Activated naive CD8-positive, alpha-beta T cell treated with anti-CD3 and anti-CD28 coated beads, Interleukin-2, amount 50 U/mL, for 24 hours (primary cell): Measurements from ENCODE around the gene GPR15.

ENCODE experiments used
- ATAC-seq: fragments of 150-1000 bp; cut with Tn5 transposase; one replicate; pipeline ENCODE4 v1.10.0; 2021
- DNase-seq: peaks from one replicate; pipeline ENCODE4 v3.0.0; 2021
- H3K27ac Mint-ChIP-seq: one replicate; pipeline ENCODE4 v1.8.0; 2021; ENCODE audit warnings: mild to moderate bottlenecking, mixed read lengths
- H3K27me3 Mint-ChIP-seq: one replicate; pipeline ENCODE4 v1.8.0; 2021; ENCODE audit warnings: mixed read lengths
- H3K36me3 Mint-ChIP-seq: one replicate; pipeline ENCODE4 v1.8.0; 2021; ENCODE audit warnings: low read depth, mixed read lengths
- H3K4me1 Mint-ChIP-seq: one replicate; pipeline ENCODE4 v1.8.0; 2021; ENCODE audit warnings: mixed read lengths
- H3K4me3 Mint-ChIP-seq: one replicate; pipeline ENCODE4 v1.8.0; 2021; ENCODE audit warnings: mild to moderate bottlenecking, moderate library complexity, mixed read lengths
- H3K9me3 Mint-ChIP-seq: one replicate; pipeline ENCODE4 v1.8.0; 2021; ENCODE audit warnings: mixed read lengths

The GPR15 gene

DNA sequence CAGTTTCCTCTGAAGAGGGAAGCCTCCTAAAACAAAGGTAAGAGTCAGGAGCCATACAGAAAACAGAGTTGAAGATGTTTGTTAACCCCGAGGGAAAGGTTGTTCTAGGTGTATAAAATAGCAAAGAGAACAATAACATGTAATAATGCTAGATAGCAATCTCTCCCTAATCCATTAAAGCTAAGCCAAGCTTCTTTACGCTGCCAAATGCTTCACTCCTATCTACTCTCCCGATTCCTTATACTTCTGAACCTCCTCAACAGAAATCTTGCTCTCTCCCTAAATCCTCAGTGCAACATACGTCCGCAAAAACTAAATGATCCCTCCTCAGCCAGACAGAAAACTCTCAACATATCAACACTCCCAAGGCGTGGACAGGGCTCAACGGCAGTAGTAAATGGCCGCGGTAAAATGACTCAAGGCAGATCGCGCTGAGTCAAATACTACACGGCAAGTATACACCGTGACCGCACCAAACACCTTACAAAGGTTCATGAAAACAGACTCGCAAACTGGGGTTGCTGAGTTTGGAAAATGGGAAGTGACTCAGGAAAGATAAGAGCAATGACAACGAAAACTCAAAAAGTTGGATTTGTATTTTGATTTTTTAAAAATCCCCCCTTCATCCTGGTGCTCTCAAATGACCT, 9.8 kb upstream of the GPR15 start:
- Mint-ChIP-seq H3K4me3 (peak overlapping the region; percentile 97), H3K4me1 (peaks cover 67% of the 10 kb centered on the region), H3K36me3 (peaks cover 45% of the 10 kb centered on the region), H3K9me3 (no peaks in the 10 kb centered on the region), H3K27me3 (no peaks in the 10 kb centered on the region), H3K27ac (peak overlapping the region; percentile 93)
- DNase-seq (peak; percentile 52), ATAC-seq (peak; percentile 53)

DNA sequence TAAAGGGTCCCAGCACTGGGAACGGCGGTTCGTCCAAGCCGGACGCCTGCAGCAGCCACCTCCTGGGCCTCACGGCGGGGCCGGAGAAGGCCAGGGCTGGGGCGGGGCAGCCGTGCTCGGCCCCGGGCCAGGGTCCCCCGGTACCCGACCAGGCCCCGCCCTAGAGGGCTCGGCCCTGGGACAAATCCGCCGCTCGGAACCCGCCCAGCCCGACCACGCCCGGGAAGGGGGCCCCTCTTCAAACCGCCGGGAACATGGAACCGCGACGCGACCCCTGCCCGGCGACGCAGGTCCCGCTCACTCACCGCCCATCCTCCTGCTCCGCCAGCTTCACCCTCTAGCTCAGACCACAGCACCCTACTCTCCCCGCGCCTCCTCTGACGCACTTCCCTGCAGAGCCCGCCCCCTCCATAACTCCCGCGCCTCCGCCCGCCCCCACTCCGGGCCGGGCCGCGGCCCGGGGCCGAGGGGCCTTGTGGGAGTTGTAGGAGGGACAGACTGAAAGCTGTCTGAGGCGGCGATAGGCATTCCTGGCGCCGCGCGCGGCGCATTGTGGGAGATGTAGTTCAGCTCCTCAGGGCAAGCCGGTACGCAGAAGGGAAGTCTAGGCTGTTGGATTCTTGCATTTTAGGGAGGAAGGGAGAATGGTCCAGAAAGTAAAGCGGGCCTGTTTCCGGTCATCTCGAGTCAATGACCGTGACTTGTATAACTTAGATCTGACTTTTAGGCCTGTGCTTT, 9.1 kb upstream of the GPR15 start, which contains the start of gene CLDND1:
Gene CLDND1 (minus strand): TSS at position 359 of the 738 bp plus-strand sequence. CDS start 1,478 bp downstream, outside the sequence.
- Mint-ChIP-seq H3K36me3 (peaks cover 45% of the 10 kb centered on the region), H3K9me3 (no peaks in the 10 kb centered on the region), H3K27me3 (no peaks in the 10 kb centered on the region), H3K4me3 (peak within 1 kb of the TSS; percentile 97), H3K4me1 (peaks cover 67% of the 10 kb centered on the region), H3K27ac (peak within 1 kb of the TSS; percentile 93)
- peak; percentile 93 for DNase-seq
- peak; percentile 97 for ATAC-seq

DNA sequence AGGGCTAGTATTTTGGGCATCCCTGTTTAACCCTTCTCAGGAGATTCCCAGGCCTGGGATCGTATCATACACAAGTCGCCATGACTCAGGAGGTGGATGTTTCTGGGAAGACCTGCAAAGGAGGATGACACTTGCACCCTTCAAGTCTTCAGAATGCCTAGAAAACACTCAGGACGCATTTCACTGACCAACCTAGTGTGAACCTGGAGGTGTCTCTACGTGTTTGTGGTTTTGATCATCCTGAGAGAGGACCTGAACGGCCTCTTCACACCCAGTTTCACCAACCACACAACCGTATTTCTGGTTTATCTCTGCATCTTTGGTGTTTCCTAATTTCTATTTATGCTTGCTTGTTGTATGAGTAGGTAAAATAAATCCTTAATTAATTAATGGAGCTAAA, 6.3 kb upstream of the GPR15 start:
- peaks cover 17% of the 10 kb centered on the region for H3K36me3 Mint-ChIP-seq
- ATAC-seq (no peak), DNase-seq (no peak)
- no peak overlapping the region for H3K4me3 Mint-ChIP-seq
- no peak overlapping the region for H3K27ac Mint-ChIP-seq
- H3K4me1 Mint-ChIP-seq: peaks cover 43% of the 10 kb centered on the region
- no peaks in the 10 kb centered on the region for H3K9me3 Mint-ChIP-seq
- H3K27me3 Mint-ChIP-seq: no peaks in the 10 kb centered on the region

DNA sequence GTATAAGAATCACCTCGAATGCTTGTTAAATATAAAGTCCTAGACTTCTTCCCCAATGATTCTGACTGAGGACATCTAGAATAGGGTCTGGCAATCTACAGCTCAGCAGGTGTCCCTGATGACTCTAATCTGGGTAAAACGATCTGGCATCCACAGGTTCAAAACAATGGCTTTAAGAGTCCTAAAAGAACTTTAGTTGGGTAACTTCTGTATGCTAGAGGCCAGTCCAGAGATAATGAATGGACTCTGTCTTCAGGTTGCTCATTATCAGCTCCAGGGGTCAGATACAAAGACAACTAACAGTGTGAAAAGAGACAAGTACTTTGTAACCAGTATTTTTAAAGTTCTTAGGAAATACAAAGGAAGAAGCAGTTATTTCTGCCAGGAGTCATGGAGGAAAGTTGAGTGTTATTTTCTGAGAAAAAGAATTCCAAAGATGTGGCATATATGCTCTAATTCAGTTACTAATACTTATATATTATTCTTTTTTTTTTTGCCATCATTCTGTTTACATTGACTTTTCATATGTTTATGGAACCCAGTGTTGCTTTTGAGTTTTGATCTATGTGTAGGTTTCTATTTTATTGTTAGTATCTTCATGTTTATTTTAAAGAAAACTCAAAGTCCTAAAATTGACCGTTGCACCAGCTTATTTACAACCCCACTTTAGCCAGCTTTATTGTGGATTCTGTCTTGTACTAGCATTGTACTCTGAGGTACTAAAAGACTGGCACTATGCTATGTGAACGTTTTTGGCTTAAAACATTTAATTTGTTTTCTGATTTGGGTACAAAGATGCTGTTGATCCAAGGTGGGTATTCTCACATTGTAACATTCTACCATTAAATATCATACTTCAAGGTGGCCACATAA, 3.1 kb upstream of the GPR15 start:
- Mint-ChIP-seq H3K4me1 (peaks cover 41% of the 10 kb centered on the region), H3K9me3 (no peaks in the 10 kb centered on the region), H3K27ac (no peak overlapping the region), H3K27me3 (no peaks in the 10 kb centered on the region), H3K4me3 (no peak overlapping the region), H3K36me3 (peaks cover 7% of the 10 kb centered on the region)
- DNase-seq (no peak), ATAC-seq (no peak)

DNA sequence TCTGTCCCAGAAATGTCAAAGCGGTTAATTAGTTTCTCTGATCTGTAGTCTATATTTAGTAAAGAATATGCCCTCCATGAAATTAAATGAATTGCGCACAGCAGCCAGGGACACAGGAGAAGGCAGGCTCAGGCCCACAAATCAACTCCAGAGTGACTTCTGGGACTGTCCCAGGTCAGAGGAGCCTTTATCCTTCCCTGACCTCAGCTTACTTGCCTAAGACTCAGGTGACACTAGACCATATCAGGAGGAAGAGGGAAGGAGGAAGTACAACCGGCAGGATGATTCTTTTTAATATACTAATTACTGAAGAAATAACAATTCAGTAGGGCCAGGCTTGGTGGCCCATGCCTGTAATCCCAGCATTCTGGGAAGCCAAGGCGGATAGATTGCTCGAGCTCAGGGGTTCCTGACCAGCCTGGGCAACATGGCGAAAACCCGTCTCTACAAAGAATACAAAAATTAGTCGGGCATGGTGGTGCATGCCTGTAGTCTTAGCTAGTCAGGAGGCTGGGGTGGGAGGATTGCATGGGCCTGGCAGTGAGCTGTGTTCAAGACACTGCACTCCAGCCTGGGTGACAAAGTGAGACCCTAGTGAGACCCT, 1.8 kb upstream of the GPR15 start:
- ATAC-seq: no peak
- H3K9me3 Mint-ChIP-seq: no peaks in the 10 kb centered on the region
- DNase-seq: no peak
- peaks cover 7% of the 10 kb centered on the region for H3K36me3 Mint-ChIP-seq
- peaks cover 36% of the 10 kb centered on the region for H3K4me1 Mint-ChIP-seq
- no peaks in the 10 kb centered on the region for H3K27me3 Mint-ChIP-seq
- peak overlapping the region; percentile 28 for H3K4me3 Mint-ChIP-seq
- H3K27ac Mint-ChIP-seq: no peak overlapping the region

DNA sequence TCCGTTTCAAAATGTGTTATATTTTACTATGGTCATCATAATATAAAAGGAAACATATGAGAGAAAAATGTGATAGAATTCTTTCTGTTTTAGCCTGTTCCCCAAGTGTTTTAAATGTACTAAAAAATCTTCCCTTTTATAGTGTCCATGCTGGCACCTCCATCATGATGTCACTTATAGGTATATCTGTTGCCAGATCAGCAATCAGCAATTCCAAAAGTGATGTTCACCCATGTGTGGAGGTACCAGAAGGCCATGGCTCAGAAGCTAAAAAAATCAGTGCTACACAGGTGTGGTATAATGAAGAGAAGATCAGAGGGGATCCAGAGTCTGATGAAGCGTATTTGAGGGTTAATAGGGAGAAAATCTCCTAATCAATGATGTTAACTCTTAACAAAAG, 1.1 kb upstream of the GPR15 start:
- H3K4me3 Mint-ChIP-seq: no peak overlapping the region
- DNase-seq: no peak
- ATAC-seq: no peak
- no peaks in the 10 kb centered on the region for H3K27me3 Mint-ChIP-seq
- no peak overlapping the region for H3K27ac Mint-ChIP-seq
- peaks cover 30% of the 10 kb centered on the region for H3K4me1 Mint-ChIP-seq
- H3K36me3 Mint-ChIP-seq: peaks cover 7% of the 10 kb centered on the region
- no peaks in the 10 kb centered on the region for H3K9me3 Mint-ChIP-seq

DNA sequence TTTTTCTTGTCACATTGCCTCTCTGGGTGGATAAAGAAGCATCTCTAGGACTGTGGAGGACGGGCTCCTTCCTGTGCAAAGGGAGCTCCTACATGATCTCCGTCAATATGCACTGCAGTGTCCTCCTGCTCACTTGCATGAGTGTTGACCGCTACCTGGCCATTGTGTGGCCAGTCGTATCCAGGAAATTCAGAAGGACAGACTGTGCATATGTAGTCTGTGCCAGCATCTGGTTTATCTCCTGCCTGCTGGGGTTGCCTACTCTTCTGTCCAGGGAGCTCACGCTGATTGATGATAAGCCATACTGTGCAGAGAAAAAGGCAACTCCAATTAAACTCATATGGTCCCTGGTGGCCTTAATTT, 478 bp downstream of the GPR15 start:
- ATAC-seq: no peak
- Mint-ChIP-seq H3K4me1 (peaks cover 37% of the 10 kb centered on the region), H3K27ac (no peak overlapping the region), H3K27me3 (no peaks in the 10 kb centered on the region), H3K4me3 (peak overlapping the region; percentile 62), H3K9me3 (no peaks in the 10 kb centered on the region), H3K36me3 (peaks cover 7% of the 10 kb centered on the region)
- DNase-seq: no peak

DNA sequence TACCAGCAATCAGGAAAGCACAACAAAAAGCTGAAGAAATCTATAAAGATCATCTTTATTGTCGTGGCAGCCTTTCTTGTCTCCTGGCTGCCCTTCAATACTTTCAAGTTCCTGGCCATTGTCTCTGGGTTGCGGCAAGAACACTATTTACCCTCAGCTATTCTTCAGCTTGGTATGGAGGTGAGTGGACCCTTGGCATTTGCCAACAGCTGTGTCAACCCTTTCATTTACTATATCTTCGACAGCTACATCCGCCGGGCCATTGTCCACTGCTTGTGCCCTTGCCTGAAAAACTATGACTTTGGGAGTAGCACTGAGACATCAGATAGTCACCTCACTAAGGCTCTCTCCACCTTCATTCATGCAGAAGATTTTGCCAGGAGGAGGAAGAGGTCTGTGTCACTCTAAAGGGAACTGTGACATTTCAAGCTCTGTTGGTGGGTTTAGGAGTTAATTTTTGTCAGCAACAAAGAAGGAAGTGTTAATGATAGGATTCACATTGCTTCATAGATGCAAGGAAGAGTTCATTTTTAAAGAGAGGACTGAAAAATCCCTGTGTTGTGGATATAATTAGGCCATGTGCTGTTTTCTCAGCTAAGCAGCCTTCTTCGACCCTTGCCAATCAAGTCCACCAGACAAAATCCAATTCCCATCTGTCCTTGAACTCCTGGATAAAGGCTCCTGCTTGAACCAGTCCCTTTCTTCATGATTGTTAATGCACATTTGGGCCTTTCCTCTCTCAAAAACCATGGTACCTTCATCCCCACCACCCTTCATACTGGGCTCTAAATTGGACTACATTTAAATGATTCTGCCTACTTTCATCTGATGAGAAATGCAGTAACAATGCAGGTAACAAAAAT, 1.2 kb downstream of the GPR15 start:
- DNase-seq (no peak), ATAC-seq (no peak)
- H3K27me3 Mint-ChIP-seq: no peaks in the 10 kb centered on the region
- peaks cover 38% of the 10 kb centered on the region for H3K4me1 Mint-ChIP-seq
- no peak overlapping the region for H3K27ac Mint-ChIP-seq
- no peaks in the 10 kb centered on the region for H3K9me3 Mint-ChIP-seq
- peak overlapping the region; percentile 62 for H3K4me3 Mint-ChIP-seq
- H3K36me3 Mint-ChIP-seq: peaks cover 7% of the 10 kb centered on the region

DNA sequence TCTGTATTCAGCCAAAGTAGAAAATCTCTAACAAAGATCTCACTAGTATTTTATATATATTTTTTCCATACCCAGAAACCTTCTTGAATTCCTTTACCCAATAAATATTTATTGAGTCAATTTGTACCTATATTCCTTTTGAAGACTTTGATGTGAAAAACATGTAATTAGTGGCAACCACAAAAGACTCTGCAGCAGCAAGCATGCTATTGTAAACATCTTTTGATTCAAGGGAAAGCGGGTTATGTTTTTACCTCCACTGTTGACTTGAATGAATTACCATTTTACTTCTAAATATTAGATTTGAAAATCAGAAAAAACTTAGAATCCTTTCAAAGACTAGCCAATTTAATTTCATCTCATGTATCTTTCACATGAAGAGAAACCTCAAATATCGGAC, 2.4 kb downstream of the GPR15 start:
- no peaks in the 10 kb centered on the region for H3K9me3 Mint-ChIP-seq
- peak overlapping the region; percentile 62 for H3K4me3 Mint-ChIP-seq
- DNase-seq (no peak), ATAC-seq (no peak)
- peaks cover 10% of the 10 kb centered on the region for H3K36me3 Mint-ChIP-seq
- no peaks in the 10 kb centered on the region for H3K27me3 Mint-ChIP-seq
- H3K4me1 Mint-ChIP-seq: peaks cover 49% of the 10 kb centered on the region
- no peak overlapping the region for H3K27ac Mint-ChIP-seq

DNA sequence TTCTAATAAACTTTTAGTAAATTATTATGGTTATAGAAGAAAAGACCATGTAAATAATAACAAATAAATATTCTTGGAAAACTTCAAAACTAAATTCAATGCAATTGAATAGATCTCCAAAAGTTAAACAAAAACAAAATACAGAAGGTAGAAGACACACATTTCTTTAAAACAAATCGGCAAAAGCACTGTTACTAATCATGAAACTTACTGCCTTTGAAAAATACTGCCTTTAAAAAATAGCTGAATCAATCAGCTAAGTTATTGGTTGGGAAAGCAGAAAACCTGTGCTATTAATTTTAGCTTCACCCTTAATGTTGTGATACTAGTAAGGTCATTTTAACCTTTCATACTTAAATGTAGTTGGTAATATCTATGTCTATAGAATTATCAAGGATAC, 3.0 kb downstream of the GPR15 start:
- Mint-ChIP-seq H3K27ac (no peak overlapping the region), H3K36me3 (peaks cover 10% of the 10 kb centered on the region), H3K9me3 (no peaks in the 10 kb centered on the region), H3K4me3 (peak overlapping the region; percentile 30), H3K27me3 (no peaks in the 10 kb centered on the region), H3K4me1 (peaks cover 53% of the 10 kb centered on the region)
- ATAC-seq (no peak), DNase-seq (no peak)

DNA sequence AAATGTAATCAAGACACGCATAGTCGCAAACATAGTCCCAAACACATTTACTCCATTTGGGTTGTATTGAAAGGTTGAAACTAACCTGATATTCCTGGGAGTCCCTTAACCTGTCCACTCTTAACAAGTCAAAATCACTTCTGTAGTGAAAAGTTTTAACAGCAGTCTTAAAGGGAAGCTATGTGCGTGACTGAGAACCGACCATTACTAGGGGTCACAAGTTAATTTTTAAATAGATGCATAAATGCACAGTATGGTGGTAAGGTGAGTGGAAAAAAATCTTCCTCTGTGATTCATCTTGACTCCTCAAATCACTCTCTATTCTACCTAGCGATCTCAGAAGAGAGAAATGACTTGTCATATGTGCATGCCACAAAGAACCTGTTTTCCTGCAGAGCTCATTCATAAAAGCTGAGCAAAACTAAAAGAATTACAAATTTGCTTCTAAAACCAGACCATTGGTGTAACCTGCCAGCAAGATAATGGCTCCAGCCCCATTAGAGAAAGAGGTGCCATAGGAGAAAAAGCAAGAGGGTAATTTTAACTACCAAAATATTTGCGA, 4.8 kb downstream of the GPR15 start:
- ATAC-seq (peak; percentile 87), DNase-seq (no peak)
- Mint-ChIP-seq H3K4me1 (peaks cover 55% of the 10 kb centered on the region), H3K9me3 (no peaks in the 10 kb centered on the region), H3K4me3 (peak overlapping the region; percentile 54), H3K36me3 (peaks cover 8% of the 10 kb centered on the region), H3K27ac (peak overlapping the region; percentile 88), H3K27me3 (no peaks in the 10 kb centered on the region)

DNA sequence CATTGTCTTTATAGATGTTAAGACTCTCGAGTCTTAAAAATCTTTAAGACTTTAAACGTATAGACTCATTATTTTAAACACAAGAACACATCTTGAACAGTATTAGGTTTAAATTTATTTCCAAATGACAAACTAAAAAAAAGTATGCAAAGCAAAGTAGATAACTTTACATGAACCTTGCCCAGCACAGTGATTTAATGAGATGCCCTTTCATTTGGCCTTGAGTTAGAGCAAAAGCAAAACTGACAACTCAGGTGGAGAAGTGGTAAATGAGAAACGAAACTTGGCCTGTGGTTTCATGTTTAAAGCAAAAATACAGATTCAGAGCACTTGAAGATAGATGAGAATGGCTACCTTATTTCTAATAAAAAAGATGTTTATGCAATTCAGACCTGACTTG, 8.6 kb downstream of the GPR15 start:
- Mint-ChIP-seq H3K27ac (peak overlapping the region; percentile 76), H3K36me3 (peaks cover 7% of the 10 kb centered on the region), H3K9me3 (no peaks in the 10 kb centered on the region), H3K4me3 (peak overlapping the region; percentile 38), H3K27me3 (no peaks in the 10 kb centered on the region), H3K4me1 (peaks cover 77% of the 10 kb centered on the region)
- ATAC-seq: peak; percentile 29
- DNase-seq: no peak

DNA sequence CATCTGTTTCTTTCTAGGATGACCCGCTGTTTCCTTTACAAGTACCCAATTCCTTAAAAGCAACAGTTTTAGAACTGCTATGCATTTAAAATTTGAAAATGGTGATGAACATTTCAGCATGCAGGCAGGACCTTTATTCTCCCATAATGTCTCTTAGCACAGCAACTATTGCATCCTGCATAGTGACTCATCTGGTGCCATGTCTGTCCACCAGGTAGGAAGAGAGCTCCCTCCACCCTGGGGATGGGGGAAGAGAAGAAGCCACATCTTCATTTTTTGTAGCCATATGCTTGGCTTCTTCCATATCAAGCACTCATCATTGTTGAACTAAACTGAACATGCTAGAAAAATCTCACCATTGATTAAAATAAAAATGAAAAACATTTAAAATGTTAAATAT, 9.9 kb downstream of the GPR15 start:
- ATAC-seq: no peak
- Mint-ChIP-seq H3K9me3 (no peaks in the 10 kb centered on the region), H3K27me3 (no peaks in the 10 kb centered on the region), H3K36me3 (peaks cover 7% of the 10 kb centered on the region), H3K4me1 (peaks cover 77% of the 10 kb centered on the region), H3K4me3 (no peak overlapping the region), H3K27ac (no peak overlapping the region)
- no peak for DNase-seq
